ENCODE results near the gene MST1R.

- TF ChIP-seq CTCF (IDR thresholded peaks at IDR 0.05; ENCODE audit: low read length) (no peak), EZH2 (IDR thresholded peaks at IDR 0.05; ENCODE audit: borderline replicate concordance, low read length) (no peak)
These were observed 60.7 kb downstream of the MST1R start for GRCh38 chr3:49842843-49843517.
